GM23338 (cell line): Measurements from ENCODE around the gene FAM76A. TPM values are rescaled to one million over a fixed set of nuclear protein-coding genes. Genes with fewer than 3 reads are reported as not detected.

Source experiments
- ATAC-seq: fragments of 200-7000 bp; cut with Tn5 transposase; 3 replicates; pipeline ENCODE4 v1.9.1; 2020
- DNase-seq: peaks from one replicate; pipeline ENCODE4 v3.0.0-alpha.2; 2015; ENCODE audit warnings: low spot score
- H2AFZ ChIP-seq: fragments of 200-600 bp; sonication (generic); 2 replicates; pipeline ENCODE4 v1.8.0; 2016; ENCODE audit warnings: antibody characterized with exemption, mild to moderate bottlenecking, moderate library complexity
- H3F3A ChIP-seq: fragments of 200-600 bp; sonication (generic); replicated peaks from 2 replicates; pipeline ENCODE4 v1.8.0; 2017; ENCODE audit warnings: antibody characterized with exemption, mixed run types, low read depth
- H3K27ac ChIP-seq: fragments of 200-600 bp; sonication (generic); 2 replicates; pipeline ENCODE4 v1.6.1; 2016; ENCODE audit warnings: low read depth
- H3K27me3 ChIP-seq: fragments of 200-600 bp; sonication (generic); 2 replicates; pipeline ENCODE4 v1.8.0; 2016; ENCODE audit warnings: mild to moderate bottlenecking, mixed run types, moderate library complexity; ENCODE audit not compliant: insufficient read depth
- H3K36me3 ChIP-seq: fragments of 200-600 bp; sonication (generic); 2 replicates; pipeline ENCODE4 v1.8.0; 2016; ENCODE audit warnings: mild to moderate bottlenecking; ENCODE audit not compliant: insufficient read depth
- H3K4me1 ChIP-seq: fragments of 200-600 bp; sonication (generic); 2 replicates; pipeline ENCODE4 v1.8.0; 2016; ENCODE audit warnings: mild to moderate bottlenecking, moderate library complexity; ENCODE audit not compliant: insufficient read depth
- H3K4me2 ChIP-seq: fragments of 200-600 bp; sonication (generic); 2 replicates; pipeline ENCODE4 v1.7.1; 2017; ENCODE audit warnings: mixed run types
- H3K4me3 ChIP-seq: fragments of 200-600 bp; sonication (generic); 2 replicates; pipeline ENCODE4 v1.6.1; 2016; ENCODE audit warnings: mixed run types
- H3K79me2 ChIP-seq: fragments of 200-600 bp; sonication (generic); replicated peaks from 2 replicates; pipeline ENCODE4 v1.8.0; 2017; ENCODE audit warnings: mild to moderate bottlenecking; ENCODE audit not compliant: insufficient read depth
- H3K9me2 ChIP-seq: fragments of 200-600 bp; sonication (generic); 2 replicates; pipeline ENCODE4 v1.8.0; 2017; ENCODE audit not compliant: insufficient read depth
- H4K20me1 ChIP-seq: fragments of 200-600 bp; sonication (generic); replicated peaks from 2 replicates; pipeline ENCODE4 v1.8.0; 2017; ENCODE audit warnings: mild to moderate bottlenecking; ENCODE audit not compliant: insufficient read depth
- H3K27ac Mint-ChIP-seq: 2 replicates; pipeline ENCODE4 v1.8.0; 2020; ENCODE audit warnings: inconsistent platforms, mild to moderate bottlenecking, moderate library complexity, mixed read lengths
- H3K27me3 Mint-ChIP-seq: 3 replicates; pipeline ENCODE4 v1.8.0; 2022; ENCODE audit warnings: low read depth, mild to moderate bottlenecking, moderate library complexity, mixed read lengths, inconsistent platforms; ENCODE audit not compliant: insufficient read depth, poor library complexity
- H3K36me3 Mint-ChIP-seq: 3 replicates; pipeline ENCODE4 v1.8.0; 2021; ENCODE audit warnings: low read depth, mild to moderate bottlenecking, inconsistent platforms, moderate library complexity, mixed read lengths
- H3K4me1 Mint-ChIP-seq: 3 replicates; pipeline ENCODE4 v1.8.0; 2020; ENCODE audit warnings: mild to moderate bottlenecking, inconsistent platforms, mixed read lengths
- H3K4me3 Mint-ChIP-seq: 3 replicates; pipeline ENCODE4 v1.8.0; 2021; ENCODE audit warnings: moderate library complexity, mild to moderate bottlenecking, inconsistent platforms, mixed read lengths
- H3K9me3 Mint-ChIP-seq: 3 replicates; pipeline ENCODE4 v1.8.0; 2020; ENCODE audit warnings: moderate library complexity, mild to moderate bottlenecking, inconsistent platforms, mixed read lengths
- CREB1 ChIP-seq: fragments of 250-450 bp; sonication (Bioruptor Pico); IDR thresholded peaks from 2 replicates; pipeline ENCODE4 v1.5.0; 2020; ENCODE audit warnings: low read depth, mild to moderate bottlenecking, moderate library complexity
- CTCF ChIP-seq, 2 experiments: fragments of 200-600 bp in 1 of 2; sonication (generic) in 1 of 2; conservative IDR thresholded peaks; 2 replicates each; pipeline versions ENCODE4 v1.5.1 to v1.6.1; 2016 to 2017; ENCODE audit warnings: antibody characterized with exemption in 2 of 2, low read depth in 2 of 2, mild to moderate bottlenecking in 2 of 2, moderate library complexity in 1 of 2
- ETS1 ChIP-seq: IDR thresholded peaks from 2 replicates; pipeline ENCODE4 v1.6.1; 2016; ENCODE audit warnings: antibody characterized with exemption
- EZH2 ChIP-seq: fragments of 200-600 bp; sonication (generic); IDR thresholded peaks from one replicate; pipeline ENCODE4 v1.8.0; 2017; ENCODE audit warnings: antibody characterized with exemption, mild to moderate bottlenecking, low read depth; ENCODE audit not compliant: unreplicated experiment
- EZH2phosphoT487 ChIP-seq: fragments of 200-600 bp; sonication (generic); IDR thresholded peaks from one replicate; pipeline ENCODE4 v1.8.1; 2018; ENCODE audit warnings: antibody characterized with exemption; ENCODE audit not compliant: unreplicated experiment
- JUNB ChIP-seq: IDR thresholded peaks from one replicate; pipeline ENCODE4 v1.6.1; 2016; ENCODE audit warnings: antibody characterized with exemption; ENCODE audit not compliant: unreplicated experiment
- NANOG ChIP-seq: IDR thresholded peaks from 2 replicates; pipeline ENCODE4 v1.6.1; 2016; ENCODE audit warnings: antibody characterized with exemption, borderline replicate concordance
- POLR2AphosphoS5 ChIP-seq: IDR thresholded peaks from 2 replicates; pipeline ENCODE4 v1.6.1; 2016; ENCODE audit warnings: antibody characterized with exemption, low read depth
- REST ChIP-seq: IDR thresholded peaks from one replicate; pipeline ENCODE4 v1.6.1; 2018; ENCODE audit warnings: antibody characterized with exemption; ENCODE audit not compliant: unreplicated experiment
- STAT1 ChIP-seq: IDR thresholded peaks from one replicate; pipeline ENCODE4 v1.6.1; 2016; ENCODE audit warnings: antibody characterized with exemption; ENCODE audit not compliant: unreplicated experiment
- ZNF114 ChIP-seq: fragments of 250-450 bp; sonication (Bioruptor Pico); IDR thresholded peaks from 2 replicates; pipeline ENCODE4 v1.5.0; 2020; ENCODE audit warnings: mild to moderate bottlenecking, moderate library complexity
- ZNF331 ChIP-seq: fragments of 250-450 bp; sonication (Bioruptor Pico); IDR thresholded peaks from 2 replicates; pipeline ENCODE4 v1.5.0; 2020; ENCODE audit warnings: low read depth, mild to moderate bottlenecking, moderate library complexity
- polyA plus RNA-seq: library from polyadenylated mRNA; unstranded; fragments of >200 nt; fragmentation: Nextera tagmentation; extraction: Ambion mirVana; gene quantifications from 2 replicates; pipeline ENCODE4 v1.2.1, GENCODE V29; 2016
- total RNA-seq: library from RNA; depleted of rRNA; stranded (reverse); fragments of >200 nt; shearing (Covaris generic); gene quantifications from 2 replicates; pipeline ENCODE4 v1.2.3, GENCODE V29; 2014

Gene FAM76A
- total and polyA plus RNA-seq, 2 experiments from 2014 or later: 12.5 to 13.8 TPM

- Mint-ChIP-seq H3K4me3 (peak within 1 kb of the TSS; percentile 85), H3K27me3 (peaks cover 8% of the 10 kb centered on the region), H3K36me3 (no peaks in the 10 kb centered on the region), H3K9me3 (no peaks in the 10 kb centered on the region), H3K4me1 (peaks cover 9% of the 10 kb centered on the region), H3K27ac (peak within 1 kb of the TSS; percentile 89)
- Histone ChIP-seq H3K27me3 (no peaks in the 10 kb centered on the region), H3K36me3 (no peaks in the 10 kb centered on the region), H4K20me1 (no peaks in the 10 kb centered on the region), H3K79me2 (peaks cover 13% of the 10 kb centered on the region), H3K4me3 (peak within 1 kb of the TSS; percentile 75), H3K27ac (peak within 1 kb of the TSS; percentile 29), H3K4me1 (peaks cover 6% of the 10 kb centered on the region), H2AFZ (peak within 1 kb of the TSS; percentile 47), H3K9me2 (no peaks in the 10 kb centered on the region), H3F3A (no peaks in the 10 kb centered on the region), H3K4me2 (peak within 1 kb of the TSS; percentile 87)
- TF ChIP-seq POLR2AphosphoS5 (peak; percentile 85), ETS1 (no peak), CREB1 (CRISPR knock-in tag) (peak; percentile 95)
- DNase-seq: peak; percentile 99
- ATAC-seq: peak; percentile 95
These were observed 47.4 kb downstream of the FAM76A start, which contains the start of gene STX12 for GRCh38 chr1:27772932-27773825. Gene STX12, plus strand, starts transcription at chr1:27773219. Its CDS starts 89 bp downstream, at chr1:27773308.

GRCh38 chr1:27773826-27774445 is 48.2 kb downstream of the FAM76A start:
- Mint-ChIP-seq H3K36me3 (no peaks in the 10 kb centered on the region), H3K27me3 (peaks cover 8% of the 10 kb centered on the region), H3K27ac (peak overlapping the region; percentile 58; the same call in 1 of the 2 replicates), H3K4me3 (peak overlapping the region; percentile 85), H3K9me3 (no peaks in the 10 kb centered on the region), H3K4me1 (peaks cover 9% of the 10 kb centered on the region)
- Histone ChIP-seq H3K4me3 (peak overlapping the region; percentile 75), H3K4me2 (peak overlapping the region; percentile 87), H3K27ac (no peak overlapping the region), H3F3A (no peaks in the 10 kb centered on the region), H3K27me3 (no peaks in the 10 kb centered on the region), H3K36me3 (no peaks in the 10 kb centered on the region), H4K20me1 (no peaks in the 10 kb centered on the region), H2AFZ (peak overlapping the region; percentile 28; the same call in 1 of the 2 replicates), H3K9me2 (no peaks in the 10 kb centered on the region), H3K4me1 (peaks cover 6% of the 10 kb centered on the region), H3K79me2 (peaks cover 16% of the 10 kb centered on the region)
- no peak for DNase-seq
- no peak for ATAC-seq
- no peak for TF ChIP-seq POLR2AphosphoS5
- no peak for TF ChIP-seq NANOG
- no peak for TF ChIP-seq ETS1
- no peak for TF ChIP-seq ZNF331
- TF ChIP-seq REST: no peak
- TF ChIP-seq CREB1 (CRISPR knock-in tag): no peak
- no peak for TF ChIP-seq STAT1
- no peak for TF ChIP-seq CTCF (conservative IDR thresholded peaks at IDR 0.05; ENCODE audit: low read depth in 2 of 2)
- no peak for TF ChIP-seq EZH2
- TF ChIP-seq EZH2phosphoT487: no peak
- no peak for TF ChIP-seq JUNB
- no peak for TF ChIP-seq ZNF114 (CRISPR knock-in tag)
